HepG2 (cell line): ENCODE data around the gene RABGAP1L. TPM values are rescaled to one million over a fixed set of nuclear protein-coding genes. Genes with fewer than 3 reads are reported as not detected.

Source experiments
- ATAC-seq: fragments of 200-7000 bp; cut with Tn5 transposase; 3 replicates; pipeline ENCODE4 v1.9.1; 2020; ENCODE audit warnings: mild to moderate bottlenecking, moderate library complexity
- BruUV-seq: library from RNA; stranded (reverse); fragments of 400-500 nt; replicated peaks from 2 replicates; lab custom pipeline; 2021; lab: Mats Ljungman, UMichigan
- CTCF ChIA-PET: fragments of 300-600 bp; formaldehyde crosslinking; extraction: SDS; loops from one replicate; lab custom pipeline; 2021; ENCODE audit warnings: low total read pairs, inconsistent platforms, low intra/inter-chr PET ratio; lab: Yijun Ruan, JAX
- POLR2A ChIA-PET: fragments of 350-600 bp; sonication (Branson Sonifier 250); formaldehyde crosslinking; loops from one replicate; lab custom pipeline; 2020; ENCODE audit warnings: antibody characterized with exemption, inconsistent platforms; lab: Yijun Ruan, JAX
- DNase-seq: peaks from one replicate; pipeline ENCODE4 v3.0.0-alpha.2; 2015; ENCODE audit warnings: low spot score
- FAIRE-seq: peaks from 3 replicates; lab custom pipeline; 2011; peaks lifted over from hg19 to GRCh38; lab: Jason Lieb, UNC
- H2AFZ ChIP-seq: one replicate; pipeline ENCODE4 v1.6.1; 2011; ENCODE audit warnings: low read length, inconsistent platforms
- H3K27ac ChIP-seq: fragments of 300-600 bp; 3 replicates; pipeline ENCODE4 v1.8.0; 2011; ENCODE audit warnings: mixed run types, mild to moderate bottlenecking, mixed read lengths, low read length, inconsistent platforms; ENCODE audit not compliant: insufficient read depth; ENCODE audit errors: extremely low read length
- H3K27me3 ChIP-seq, 2 experiments: fragments of 200-600 bp in 1 of 2; 2 replicates in 1 of 2; 3 replicates in 1 of 2; pipeline versions ENCODE4 v1.6.0 to v1.8.0; 2011; ENCODE audit warnings: low read length in 2 of 2, mild to moderate bottlenecking in 2 of 2, moderate library complexity in 2 of 2, inconsistent platforms in 1 of 2; ENCODE audit not compliant: insufficient read depth in 2 of 2, control insufficient read depth in 1 of 2
- H3K36me3 ChIP-seq, 2 experiments: fragments of 200-600 bp in 1 of 2; replicated peaks in 1 of 2; 2 replicates in 1 of 2; 3 replicates in 1 of 2; pipeline versions ENCODE4 v1.5.1 to v1.8.0; 2011; ENCODE audit warnings: low read length in 2 of 2, inconsistent platforms in 1 of 2; ENCODE audit not compliant: insufficient read depth in 2 of 2, control insufficient read depth in 1 of 2
- H3K4me1 ChIP-seq: 2 replicates; pipeline ENCODE4 v1.5.1; 2012; ENCODE audit warnings: low read length, inconsistent platforms; ENCODE audit not compliant: insufficient read depth
- H3K4me2 ChIP-seq: 2 replicates; pipeline ENCODE4 v1.6.0; 2011; ENCODE audit warnings: low read depth, low read length, inconsistent platforms
- H3K4me3 ChIP-seq, 3 experiments: fragments of 200-600 bp in 1 of 3; sonication (generic), shearing (Covaris generic) in 1 of 3; replicated peaks in 1 of 3; 2 replicates each; pipeline ENCODE4 v1.5.1; 2011 to 2016; ENCODE audit warnings: low read length in 3 of 3, inconsistent platforms in 2 of 3, low read depth in 2 of 3, mild to moderate bottlenecking in 2 of 3, control low read depth in 1 of 3, mixed read lengths in 1 of 3; ENCODE audit not compliant: insufficient read depth in 1 of 3
- H3K79me2 ChIP-seq: one replicate; pipeline ENCODE4 v1.6.1; 2011; ENCODE audit warnings: low read length, inconsistent platforms; ENCODE audit not compliant: insufficient read depth
- H3K9ac ChIP-seq: 2 replicates; pipeline ENCODE4 v1.6.0; 2011; ENCODE audit warnings: mild to moderate bottlenecking, low read depth, low read length, inconsistent platforms; ENCODE audit not compliant: insufficient read depth
- H3K9me3 ChIP-seq: 2 replicates; pipeline ENCODE4 v1.5.1; 2012; ENCODE audit warnings: mild to moderate bottlenecking, low read length
- H4K20me1 ChIP-seq: 2 replicates; pipeline ENCODE4 v1.6.0; 2011; ENCODE audit warnings: inconsistent platforms, mild to moderate bottlenecking, low read length, moderate library complexity; ENCODE audit not compliant: insufficient read depth
- FOXJ3 ChIP-seq: sonication (generic); formaldehyde crosslinking; IDR thresholded peaks from 2 replicates; pipeline ENCODE4 v1.4.0; 2020; ENCODE audit warnings: missing genetic modification reagents, mild to moderate bottlenecking, borderline replicate concordance
- HMGXB4 ChIP-seq, 2 experiments: sonication (generic) in 1 of 2; formaldehyde crosslinking in 1 of 2; IDR thresholded peaks; 2 replicates each; pipeline versions ENCODE4 v1.4.0 to v1.6.1; 2018 to 2020; ENCODE audit warnings: missing genetic modification reagents in 2 of 2, borderline replicate concordance in 1 of 2, low read depth in 1 of 2, mild to moderate bottlenecking in 1 of 2, missing biosample characterization in 1 of 2
- MAFK ChIP-seq, 2 experiments: IDR thresholded peaks in 1 of 2; conservative IDR thresholded peaks in 1 of 2; 2 replicates each; pipeline ENCODE4 v1.6.1; 2011; ENCODE audit warnings: improper control_type of control experiment in 2 of 2, low read length in 2 of 2
- MBNL3 ChIP-seq: fragments of 250-450 bp; sonication (Bioruptor Pico); conservative IDR thresholded peaks from 2 replicates; pipeline ENCODE4 v1.8.0; 2022; ENCODE audit warnings: mild to moderate bottlenecking, inconsistent platforms
- MTA1 ChIP-seq: sonication (generic); formaldehyde crosslinking; IDR thresholded peaks from 2 replicates; pipeline ENCODE4 v1.4.0; 2020; ENCODE audit warnings: missing genetic modification reagents, mild to moderate bottlenecking, borderline replicate concordance
- NFRKB ChIP-seq: fragments of 450-650 bp; IDR thresholded peaks from 2 replicates; pipeline ENCODE4 v1.6.1; 2017
- RAD21 ChIP-seq: fragments of 450-650 bp; formaldehyde crosslinking; IDR thresholded peaks from 2 replicates; pipeline ENCODE4 v1.5.0; 2020; ENCODE audit warnings: mild to moderate bottlenecking
- SOX5 ChIP-seq: IDR thresholded peaks from 2 replicates; pipeline ENCODE4 v1.6.1; 2016; ENCODE audit warnings: borderline replicate concordance
- TBX3 ChIP-seq: fragments of 450-650 bp; IDR thresholded peaks from 2 replicates; pipeline ENCODE4 v1.6.1; 2017; ENCODE audit warnings: antibody characterized with exemption, mild to moderate bottlenecking, inconsistent platforms, borderline replicate concordance
- ZFYVE20 ChIP-seq: sonication (generic); formaldehyde crosslinking; IDR thresholded peaks from 2 replicates; pipeline ENCODE4 v1.8.0; 2023; ENCODE audit warnings: low read depth, mild to moderate bottlenecking, moderate library complexity, missing genetic modification reagents, borderline replicate concordance
- ZNF841 ChIP-seq: sonication (generic); formaldehyde crosslinking; IDR thresholded peaks from 2 replicates; pipeline ENCODE4 v1.8.1; 2023; ENCODE audit warnings: missing genetic modification reagents, borderline replicate concordance
- ZZZ3 ChIP-seq: sonication (generic); formaldehyde crosslinking; IDR thresholded peaks from 2 replicates; pipeline ENCODE4 v1.4.0; 2020; ENCODE audit warnings: missing genetic modification reagents, mild to moderate bottlenecking, borderline replicate concordance
- WGBS: methylation state at CpG from one replicate; pipeline ENCODE4 v1.1.6; 2017; ENCODE audit warnings: low lambda C conversion rate; 5-methylcytosine and 5-hydroxymethylcytosine counted together
- in situ Hi-C: cut with HindIII; loops from 2 replicates; pipeline ENCODE4 v1.10.0; 2017; ENCODE audit warnings: low pct_unique_long_range_greater_than_20kb; ENCODE audit not compliant: extremely low pct_ligation_motif_present
- intact Hi-C: fragments of 100-400 bp; cut with micrococcal nuclease; formaldehyde crosslinking; loops from one replicate; pipeline ENCODE4 v1.10.0; 2022; ENCODE audit not compliant: unreplicated experiment
- polyA plus RNA-seq, 8 experiments: library from polyadenylated mRNA; depleted of rRNA in 3 of 8; stranded (reverse) in 7 of 8; unstranded in 1 of 8; fragments of >200 nt; fragmentation: Illumina TruSeq in 4 of 8; extraction: Trizol in 4 of 8; gene quantifications; 2 replicates each; pipeline versions ENCODE4 v1.2.1 to v1.2.3, GENCODE V29; 2011 to 2016; ENCODE audit warnings: low read depth in 4 of 8, missing spikeins in 1 of 8, mixed read lengths in 1 of 8; ENCODE audit not compliant: insufficient read depth in 1 of 8
- total RNA-seq, 5 experiments: library from RNA; depleted of rRNA; stranded (reverse); fragments of >200 nt; fragmentation: Illumina TruSeq; extraction: Trizol; gene quantifications; 2 replicates each; pipeline ENCODE4 v1.2.3, GENCODE V29; 2016; ENCODE audit warnings: low read depth in 1 of 5
- TF ChIP-seq, protein P1 (sequence below): sonication (generic); formaldehyde crosslinking; IDR thresholded peaks from 2 replicates; pipeline ENCODE4 v1.5.1; 2020; ENCODE audit warnings: missing genetic modification reagents, mild to moderate bottlenecking, borderline replicate concordance
- TF ChIP-seq, protein P2 (sequence below): IDR thresholded peaks from 2 replicates; pipeline ENCODE4 v1.6.1; 2012; ENCODE audit warnings: low read depth, low read length, improper control_type of control experiment

RABGAP1L gene
- total and polyA plus RNA-seq, 2 of the 13 experiments (the other 11 are each of a cell fraction or from before 2014, with no cell fraction given), result 7.9 to 22.6 TPM

DNA sequence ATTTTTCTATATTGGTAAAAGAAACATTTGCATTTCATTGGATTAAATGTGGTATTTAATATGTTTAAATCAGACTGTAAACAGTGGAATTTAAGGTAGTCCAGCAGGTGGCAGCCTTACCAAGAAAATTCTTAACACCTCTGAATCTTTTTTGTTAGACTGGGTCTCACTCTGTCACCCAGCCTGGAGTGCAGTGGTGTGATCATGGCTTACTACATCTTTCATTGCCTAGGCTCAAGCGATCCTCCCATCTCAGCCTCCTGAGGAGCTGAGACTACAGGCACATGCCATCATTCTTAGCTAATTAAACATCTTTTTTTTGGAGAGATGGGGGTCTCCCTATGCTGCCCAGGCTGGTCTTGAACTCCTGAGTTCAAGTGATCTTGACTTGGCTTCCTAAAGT is 98.8 kb downstream of the RABGAP1L start (continued):
- TF ChIP-seq, protein P1, sequence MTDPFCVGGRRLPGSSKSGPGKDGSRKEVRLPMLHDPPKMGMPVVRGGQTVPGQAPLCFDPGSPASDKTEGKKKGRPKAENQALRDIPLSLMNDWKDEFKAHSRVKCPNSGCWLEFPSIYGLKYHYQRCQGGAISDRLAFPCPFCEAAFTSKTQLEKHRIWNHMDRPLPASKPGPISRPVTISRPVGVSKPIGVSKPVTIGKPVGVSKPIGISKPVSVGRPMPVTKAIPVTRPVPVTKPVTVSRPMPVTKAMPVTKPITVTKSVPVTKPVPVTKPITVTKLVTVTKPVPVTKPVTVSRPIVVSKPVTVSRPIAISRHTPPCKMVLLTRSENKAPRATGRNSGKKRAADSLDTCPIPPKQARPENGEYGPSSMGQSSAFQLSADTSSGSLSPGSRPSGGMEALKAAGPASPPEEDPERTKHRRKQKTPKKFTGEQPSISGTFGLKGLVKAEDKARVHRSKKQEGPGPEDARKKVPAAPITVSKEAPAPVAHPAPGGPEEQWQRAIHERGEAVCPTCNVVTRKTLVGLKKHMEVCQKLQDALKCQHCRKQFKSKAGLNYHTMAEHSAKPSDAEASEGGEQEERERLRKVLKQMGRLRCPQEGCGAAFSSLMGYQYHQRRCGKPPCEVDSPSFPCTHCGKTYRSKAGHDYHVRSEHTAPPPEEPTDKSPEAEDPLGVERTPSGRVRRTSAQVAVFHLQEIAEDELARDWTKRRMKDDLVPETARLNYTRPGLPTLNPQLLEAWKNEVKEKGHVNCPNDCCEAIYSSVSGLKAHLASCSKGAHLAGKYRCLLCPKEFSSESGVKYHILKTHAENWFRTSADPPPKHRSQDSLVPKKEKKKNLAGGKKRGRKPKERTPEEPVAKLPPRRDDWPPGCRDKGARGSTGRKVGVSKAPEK (CRISPR knock-in tag), result no peak
- TF ChIP-seq NFRKB, result no peak
- TF ChIP-seq ZFYVE20 (CRISPR knock-in tag), result no peak
- no peak for TF ChIP-seq MBNL3 (CRISPR knock-in tag)

- Histone ChIP-seq H3K4me2 (no peak overlapping the region), H3K27me3 (no peaks in the 10 kb centered on the region), H3K9me3 (no peaks in the 10 kb centered on the region), H3K27ac (no peak overlapping the region), H2AFZ (no peak overlapping the region), H4K20me1 (no peaks in the 10 kb centered on the region), H3K4me1 (peaks cover 23% of the 10 kb centered on the region), H3K9ac (no peak overlapping the region), H3K36me3 (no peaks in the 10 kb centered on the region), H3K4me3 (no peak overlapping the region), H3K79me2 (no peaks in the 10 kb centered on the region)
- ChIA-PET POLR2A (interaction anchor here (1.1 kb wide), 1 partner anchor 464 kb away, joined by 3 read pairs; no protein-coding TSS in a partner anchor), CTCF (interaction anchor here (1.5 to 1.8 kb wide), 3 partner anchors 464 to 482 kb away, joined by 4 to 16 read pairs (median 7); no protein-coding TSS in a partner anchor)
- WGBS, result 81% methylated on average over 3 of the region's 3 CpGs
- FAIRE-seq, result peak; percentile 37
- BruUV-seq, result no TSS peak
- intact Hi-C loops (loop anchor here (1.0 to 10.0 kb wide), 4 partner anchors 232 to 482 kb away; no protein-coding TSS in a partner anchor), in situ Hi-C loops (loop anchor here (5.0 to 25.0 kb wide), 2 partner anchors 485 to 725 kb away; partner anchors contain the start of gene CACYBP)
- DNase-seq, result peak; percentile 46
- ATAC-seq, result peak; percentile 47
- TF ChIP-seq TBX3 (no peak), ZZZ3 (CRISPR knock-in tag) (no peak), SOX5 (CRISPR knock-in tag) (peak; percentile 21; the same call in 1 of the 2 replicates), ZNF841 (CRISPR knock-in tag) (no peak), RAD21 (CRISPR knock-in tag) (peak; percentile 66), HMGXB4 (CRISPR knock-in tag; IDR thresholded peaks at IDR 0.05; ENCODE audit: borderline replicate concordance in 1 of 2, low read depth in 1 of 2) (0 out of 4 replicates have a peak, but pooled peaks of 1 of the 2 experiments have one; percentile 21), MTA1 (no peak), MAFK (conservative IDR thresholded peaks at IDR 0.05 in 1 of 2, IDR thresholded peaks at IDR 0.05 in 1 of 2; ENCODE audit: low read length in 2 of 2) (no peak), FOXJ3 (CRISPR knock-in tag) (0 out of 2 replicates have a peak, but pooled peaks have one; percentile 21)
- TF ChIP-seq, protein P2, sequence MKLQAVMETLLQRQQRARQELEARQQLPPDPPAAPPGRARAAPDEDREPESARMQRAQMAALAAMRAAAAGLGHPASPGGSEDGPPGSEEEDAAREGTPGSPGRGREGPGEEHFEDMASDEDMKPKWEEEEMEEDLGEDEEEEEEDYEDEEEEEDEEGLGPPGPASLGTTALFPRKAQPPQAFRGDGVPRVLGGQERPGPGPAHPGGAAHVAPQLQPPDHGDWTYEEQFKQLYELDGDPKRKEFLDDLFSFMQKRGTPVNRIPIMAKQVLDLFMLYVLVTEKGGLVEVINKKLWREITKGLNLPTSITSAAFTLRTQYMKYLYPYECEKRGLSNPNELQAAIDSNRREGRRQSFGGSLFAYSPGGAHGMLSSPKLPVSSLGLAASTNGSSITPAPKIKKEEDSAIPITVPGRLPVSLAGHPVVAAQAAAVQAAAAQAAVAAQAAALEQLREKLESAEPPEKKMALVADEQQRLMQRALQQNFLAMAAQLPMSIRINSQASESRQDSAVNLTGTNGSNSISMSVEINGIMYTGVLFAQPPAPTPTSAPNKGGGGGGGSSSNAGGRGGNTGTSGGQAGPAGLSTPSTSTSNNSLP, result 0 out of 2 replicates have a peak, but pooled peaks have one; percentile 38
Measured at GRCh38 chr1:174262349-174263241, 103.3 kb downstream of the RABGAP1L start.
